Inflammatory macrophage treated with lipopolysaccharide for 1 hour (primary cell): Measurements from ENCODE around the gene ITPKB.

Experiments used
- DNase-seq, 2 donors: peaks; one replicate each; pipeline ENCODE4 v3.0.0-alpha.2; 2020 to 2022

ITPKB gene

GRCh38 chr1:226682871-226683814 lies 55.9 kb downstream of the ITPKB start:
- DNase-seq = peak in 1 of 2 donors; percentile 59

GRCh38 chr1:226681652-226682493 lies 57.2 kb downstream of the ITPKB start:
- no peak for DNase-seq

GRCh38 chr1:226680653-226681052 lies 58.4 kb downstream of the ITPKB start:
- DNase-seq = peak in 1 of 2 donors; percentile 43

GRCh38 chr1:226679853-226680516 lies 59.1 kb downstream of the ITPKB start:
- peak; percentile 76 to 87 for DNase-seq

GRCh38 chr1:226679262-226679661 lies 59.8 kb downstream of the ITPKB start:
- peak; percentile 72 to 76 for DNase-seq

GRCh38 chr1:226678701-226679100 lies 60.4 kb downstream of the ITPKB start:
- no peak for DNase-seq

GRCh38 chr1:226678251-226678650 lies 60.8 kb downstream of the ITPKB start:
- DNase-seq = no peak

- DNase-seq = peak; percentile 45 to 75
These were observed 61.8 kb downstream of the ITPKB start for GRCh38 chr1:226677027-226678020.

- DNase-seq = no peak
These were observed 62.7 kb downstream of the ITPKB start for GRCh38 chr1:226676381-226676780.

- DNase-seq = no peak
These were observed 63.2 kb downstream of the ITPKB start for GRCh38 chr1:226675715-226676357.

- DNase-seq = peak; percentile 85 to 93
These were observed 64.0 kb downstream of the ITPKB start for GRCh38 chr1:226674892-226675714.

- no peak for DNase-seq
These were observed 66.7 kb downstream of the ITPKB start for GRCh38 chr1:226672339-226672762.

- no peak for DNase-seq
These were observed 67.8 kb downstream of the ITPKB start for GRCh38 chr1:226671277-226671676.

GRCh38 chr1:226670073-226670472 lies 69.0 kb downstream of the ITPKB start:
- no peak for DNase-seq

- no peak for DNase-seq
These were observed 70.9 kb downstream of the ITPKB start for GRCh38 chr1:226668173-226668560.

- DNase-seq = no peak
These were observed 72.4 kb downstream of the ITPKB start for GRCh38 chr1:226666692-226667091.

GRCh38 chr1:226666164-226666506 lies 72.9 kb downstream of the ITPKB start:
- DNase-seq = no peak

GRCh38 chr1:226665505-226666163 lies 73.4 kb downstream of the ITPKB start:
- DNase-seq = no peak

- DNase-seq = no peak
These were observed 74.5 kb downstream of the ITPKB start for GRCh38 chr1:226664413-226665101.
